HCT116 (cell line): ENCODE data around the gene CDH4. TPM values are rescaled to one million over a fixed set of nuclear protein-coding genes. Genes with fewer than 3 reads are reported as not detected.

ENCODE experiments used
- ATAC-seq: fragments of 200-7000 bp; cut with Tn5 transposase; 2 replicates; pipeline ENCODE4 v1.9.1; 2020; ENCODE audit warnings: mild to moderate bottlenecking, moderate library complexity
- BruUV-seq: library from RNA; stranded (reverse); fragments of 400-500 nt; replicated peaks from 2 replicates; lab custom pipeline; 2021; lab: Mats Ljungman, UMichigan
- CTCF ChIA-PET: fragments of 300-600 bp; sonication (Branson Sonifier 250); formaldehyde crosslinking; loops from one replicate; lab custom pipeline; 2021; ENCODE audit warnings: antibody characterized with exemption; lab: Charles Lee
- POLR2A ChIA-PET: fragments of 300-600, 350-600 bp; sonication (Branson Sonifier 250); formaldehyde crosslinking; loops from one replicate; lab custom pipeline; 2021; ENCODE audit warnings: antibody characterized with exemption; lab: Charles Lee
- RAD21 ChIA-PET, 2 experiments: fragments of 300-600 bp; sonication (Branson Sonifier 250); formaldehyde crosslinking; loops; one replicate each; lab custom pipeline; 2023; ENCODE audit warnings: low total read pairs in 2 of 2; ENCODE audit not compliant: uncharacterized antibody in 2 of 2, unreplicated experiment in 2 of 2, low non-redundant PET in 1 of 2; lab: Charles Lee
- DNase-seq: peaks from one replicate; pipeline ENCODE4 v3.0.0-alpha.2; 2010; ENCODE audit warnings: low read depth, low spot score
- H2AFZ ChIP-seq: fragments of 200-600 bp; shearing (Covaris generic), sonication (generic); 2 replicates; pipeline ENCODE4 v1.6.1; 2017; ENCODE audit warnings: low read depth, mixed run types, mixed read lengths, antibody characterized with exemption, low read length; ENCODE audit not compliant: poor library complexity, severe bottlenecking
- H3K27ac ChIP-seq: 2 replicates; pipeline ENCODE4 v1.5.1; 2012; ENCODE audit warnings: low read depth, low read length
- H3K27me3 ChIP-seq: fragments of 200-600 bp; sonication (generic); 2 replicates; pipeline ENCODE4 v1.6.1; 2016; ENCODE audit warnings: mixed run types, low read length, mixed read lengths; ENCODE audit not compliant: insufficient read depth
- H3K36me3 ChIP-seq, 2 experiments: fragments of 200-500 bp in 1 of 2; fragments of 200-600 bp in 1 of 2; sonication (Bioruptor generic) in 1 of 2; sonication (generic) in 1 of 2; 2 replicates each; pipeline versions ENCODE4 v1.5.1 to v1.6.1; 2014 to 2016; ENCODE audit warnings: low read length in 2 of 2, inconsistent platforms in 1 of 2, mixed read lengths in 1 of 2, mixed run types in 1 of 2; ENCODE audit not compliant: insufficient read depth in 2 of 2, control insufficient read depth in 1 of 2
- H3K4me1 ChIP-seq, 2 experiments: fragments of 200-600 bp in 1 of 2; sonication (generic) in 1 of 2; 2 replicates each; pipeline versions ENCODE4 v1.5.1 to v1.6.1; 2012 to 2017; ENCODE audit warnings: low read length in 2 of 2, inconsistent platforms in 1 of 2, mild to moderate bottlenecking in 1 of 2, mixed read lengths in 1 of 2, mixed run types in 1 of 2, moderate library complexity in 1 of 2; ENCODE audit not compliant: insufficient read depth in 2 of 2, control insufficient read depth in 1 of 2
- H3K4me2 ChIP-seq: fragments of 200-600 bp; sonication (generic); 2 replicates; pipeline ENCODE4 v1.6.1; 2017; ENCODE audit warnings: mixed run types, low read length, mixed read lengths
- H3K4me3 ChIP-seq, 2 experiments: fragments of 200-600 bp in 1 of 2; sonication (generic) in 1 of 2; replicated peaks in 1 of 2; 2 replicates each; pipeline ENCODE4 v1.5.1; 2011 to 2016; ENCODE audit warnings: low read length in 2 of 2, control low read depth in 1 of 2, low read depth in 1 of 2, mild to moderate bottlenecking in 1 of 2, mixed read lengths in 1 of 2, mixed run types in 1 of 2
- H3K79me2 ChIP-seq: fragments of 200-600 bp; sonication (generic); 2 replicates; pipeline ENCODE4 v1.6.1; 2017; ENCODE audit warnings: mild to moderate bottlenecking, mixed run types, low read length, moderate library complexity, mixed read lengths; ENCODE audit not compliant: insufficient read depth
- H3K9ac ChIP-seq: fragments of 200-600 bp; sonication (generic); 2 replicates; pipeline ENCODE4 v1.6.1; 2016; ENCODE audit warnings: low read length, mixed read lengths
- H3K9me2 ChIP-seq: fragments of 200-600 bp; sonication (generic), shearing (Covaris generic); 2 replicates; pipeline ENCODE4 v1.6.1; 2017; ENCODE audit warnings: mixed run types, mild to moderate bottlenecking, moderate library complexity; ENCODE audit not compliant: insufficient read depth
- H3K9me3 ChIP-seq, 2 experiments: fragments of 200-500 bp in 1 of 2; fragments of 200-600 bp in 1 of 2; sonication (Bioruptor generic) in 1 of 2; sonication (generic) in 1 of 2; 2 replicates each; pipeline ENCODE4 v1.6.1; 2014 to 2017; ENCODE audit warnings: low read length in 2 of 2, mixed read lengths in 2 of 2, inconsistent platforms in 1 of 2, low read depth in 1 of 2, mild to moderate bottlenecking in 1 of 2, mixed run types in 1 of 2, moderate library complexity in 1 of 2; ENCODE audit not compliant: control insufficient read depth in 1 of 2, insufficient read depth in 1 of 2
- H4K20me1 ChIP-seq: fragments of 200-600 bp; sonication (generic), shearing (Covaris generic); 2 replicates; pipeline ENCODE4 v1.6.1; 2017; ENCODE audit warnings: mixed run types, mild to moderate bottlenecking, moderate library complexity; ENCODE audit not compliant: insufficient read depth
- CTCF ChIP-seq, 3 experiments: fragments of 200-600 bp in 1 of 3; sonication (generic) in 1 of 3; IDR thresholded peaks in 2 of 3; conservative IDR thresholded peaks in 1 of 3; 2 replicates each; pipeline ENCODE4 v1.5.1; 2012 to 2017; ENCODE audit warnings: low read depth in 2 of 3, low read length in 2 of 3, antibody characterized with exemption in 1 of 3, borderline replicate concordance in 1 of 3, control low read depth in 1 of 3, mild to moderate bottlenecking in 1 of 3, mixed read lengths in 1 of 3, mixed run types in 1 of 3, moderate library complexity in 1 of 3; ENCODE audit not compliant: insufficient read depth in 1 of 3
- EGR1 ChIP-seq: IDR thresholded peaks from 2 replicates; pipeline ENCODE4 v1.6.1; 2012; ENCODE audit warnings: low read depth
- ELF1 ChIP-seq: IDR thresholded peaks from 2 replicates; pipeline ENCODE4 v1.6.1; 2012; ENCODE audit warnings: low read depth, borderline replicate concordance
- EZH2phosphoT487 ChIP-seq: fragments of 200-600 bp; IDR thresholded peaks from 2 replicates; pipeline ENCODE4 v1.6.1; 2018; ENCODE audit warnings: antibody characterized with exemption, borderline replicate concordance
- MAX ChIP-seq: IDR thresholded peaks from 2 replicates; pipeline ENCODE4 v1.6.1; 2012
- POLR2AphosphoS5 ChIP-seq: IDR thresholded peaks from 2 replicates; pipeline ENCODE4 v1.6.1; 2011; ENCODE audit warnings: mild to moderate bottlenecking, low read depth, low read length, moderate library complexity
- RAD21 ChIP-seq: IDR thresholded peaks from 2 replicates; pipeline ENCODE4 v1.6.1; 2012; ENCODE audit warnings: low read depth, mild to moderate bottlenecking
- REST ChIP-seq: IDR thresholded peaks from 2 replicates; pipeline ENCODE4 v1.6.1; 2012; ENCODE audit warnings: low read depth
- SIN3A ChIP-seq: IDR thresholded peaks from 2 replicates; pipeline ENCODE4 v1.6.1; 2012; ENCODE audit warnings: low read depth
- SP1 ChIP-seq: IDR thresholded peaks from 2 replicates; pipeline ENCODE4 v1.6.1; 2012; ENCODE audit warnings: low read depth
- SRF ChIP-seq: IDR thresholded peaks from 2 replicates; pipeline ENCODE4 v1.6.1; 2012; ENCODE audit warnings: low read depth
- TCF7L2 ChIP-seq: IDR thresholded peaks from 2 replicates; pipeline ENCODE4 v1.7.0; 2011; ENCODE audit warnings: borderline replicate concordance, inconsistent platforms; ENCODE audit not compliant: insufficient read depth, insufficient read length; ENCODE audit errors: extremely low read depth
- ZFX ChIP-seq: fragments of 450-650 bp; IDR thresholded peaks from 2 replicates; pipeline ENCODE4 v1.6.1; 2017
- intact Hi-C: fragments of 100-400 bp; cut with micrococcal nuclease; formaldehyde crosslinking; loops from 2 replicates; pipeline ENCODE4 v1.10.0; 2022
- total RNA-seq: library from RNA; stranded (reverse); gene quantifications from one replicate; pipeline ENCODE4 v1.2.1, GENCODE V29; 2021; ENCODE audit not compliant: unreplicated experiment
- TF ChIP-seq, protein P1 (sequence below): IDR thresholded peaks from 2 replicates; pipeline ENCODE4 v1.6.1; 2012

The CDH4 gene
- total RNA-seq, 1 experiment from 2014 or later = not detected

DNA sequence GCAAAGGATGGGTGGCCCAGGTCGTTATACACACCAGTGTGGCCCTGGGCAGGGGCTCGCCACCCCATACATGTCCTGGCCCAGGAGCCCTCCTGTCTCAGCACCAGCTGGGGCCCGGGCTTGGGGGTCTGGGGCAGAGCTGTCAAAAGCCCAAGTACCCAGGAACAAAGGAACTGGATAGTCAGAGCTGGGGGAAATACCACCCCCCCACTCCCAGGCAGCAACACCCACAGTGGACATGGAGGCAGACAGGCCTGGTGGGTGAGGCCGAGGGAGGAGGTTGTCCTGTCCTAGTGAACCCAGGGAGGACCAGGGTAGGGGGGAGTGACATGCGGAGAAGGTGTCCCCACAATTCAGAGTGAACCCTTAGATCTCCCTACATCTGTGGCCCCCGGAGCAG is 406.5 kb downstream of the CDH4 start:
- Histone ChIP-seq H3K9me3 (no peaks in the 10 kb centered on the region), H3K9ac (no peak overlapping the region), H2AFZ (no peak overlapping the region), H3K4me2 (no peak overlapping the region), H3K9me2 (no peaks in the 10 kb centered on the region), H3K4me1 (no peaks in the 10 kb centered on the region), H3K4me3 (no peak overlapping the region), H3K27me3 (0 out of 2 replicates have a peak, but pooled peaks cover 5% of the 10 kb centered on the region), H3K27ac (no peak overlapping the region), H3K79me2 (no peaks in the 10 kb centered on the region), H4K20me1 (no peaks in the 10 kb centered on the region), H3K36me3 (no peaks in the 10 kb centered on the region)
- intact Hi-C loops = no loop called here
- no peak for TF ChIP-seq ZFX
- no peak for TF ChIP-seq POLR2AphosphoS5
- TF ChIP-seq TCF7L2 = no peak
- TF ChIP-seq SP1 = no peak
- TF ChIP-seq MAX = no peak
- no peak for TF ChIP-seq REST
- no peak for TF ChIP-seq RAD21
- TF ChIP-seq, protein P1, sequence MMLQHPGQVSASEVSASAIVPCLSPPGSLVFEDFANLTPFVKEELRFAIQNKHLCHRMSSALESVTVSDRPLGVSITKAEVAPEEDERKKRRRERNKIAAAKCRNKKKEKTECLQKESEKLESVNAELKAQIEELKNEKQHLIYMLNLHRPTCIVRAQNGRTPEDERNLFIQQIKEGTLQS = no peak
- no peak for TF ChIP-seq SRF
- TF ChIP-seq CTCF (IDR thresholded peaks at IDR 0.05 in 2 of 3, conservative IDR thresholded peaks at IDR 0.05 in 1 of 3; ENCODE audit: borderline replicate concordance in 1 of 3, insufficient read depth in 1 of 3, low read depth in 2 of 3, low read length in 2 of 3) = no peak
- TF ChIP-seq EZH2phosphoT487 = no peak
- no peak for TF ChIP-seq SIN3A
- TF ChIP-seq EGR1 = no peak
- no peak for TF ChIP-seq ELF1
- no TSS peak for BruUV-seq
- POLR2A ChIA-PET = no interaction called here
- DNase-seq (no peak), ATAC-seq (no peak)
- RAD21 ChIA-PET = no interaction called here
- CTCF ChIA-PET = no interaction called here
